ENCODE results near the gene SNORC.

The SNORC gene

GRCh38 chr2:232869138-232870017 lies 686 bp upstream of the SNORC start:
- no peak for DNase-seq (ENCODE audit: low read depth)

- no peak for DNase-seq (ENCODE audit: low read depth)
These were observed 805 bp downstream of the SNORC start for GRCh38 chr2:232870766-232871371.

- DNase-seq (ENCODE audit: low read depth) = no peak
These were observed 1.4 kb downstream of the SNORC start for GRCh38 chr2:232871418-232871834.

- DNase-seq (ENCODE audit: low read depth) = no peak
These were observed 2.0 kb downstream of the SNORC start for GRCh38 chr2:232871835-232872736.

- DNase-seq (ENCODE audit: low read depth) = no peak
These were observed 2.8 kb downstream of the SNORC start for GRCh38 chr2:232872826-232873225.

- DNase-seq (ENCODE audit: low read depth) = no peak
These were observed 3.3 kb downstream of the SNORC start for GRCh38 chr2:232873292-232873908.

- no peak for DNase-seq (ENCODE audit: low read depth)
These were observed 4.0 kb downstream of the SNORC start for GRCh38 chr2:232873909-232874641.

- DNase-seq (ENCODE audit: low read depth) = no peak
These were observed 4.7 kb downstream of the SNORC start for GRCh38 chr2:232874677-232875223.

- DNase-seq (ENCODE audit: low read depth) = no peak
These were observed 5.4 kb downstream of the SNORC start for GRCh38 chr2:232875256-232876121.

- peak; percentile 51 for DNase-seq (ENCODE audit: low read depth)
These were observed 6.3 kb downstream of the SNORC start for GRCh38 chr2:232876161-232876977.

- DNase-seq (ENCODE audit: low read depth) = no peak
These were observed 6.9 kb downstream of the SNORC start for GRCh38 chr2:232876978-232877441.

- no peak for DNase-seq (ENCODE audit: low read depth)
These were observed 8.0 kb downstream of the SNORC start for GRCh38 chr2:232877940-232878511.

- no peak for DNase-seq (ENCODE audit: low read depth)
These were observed 9.0 kb downstream of the SNORC start for GRCh38 chr2:232878855-232879617.

- DNase-seq (ENCODE audit: low read depth) = no peak
These were observed 9.8 kb downstream of the SNORC start for GRCh38 chr2:232879618-232880494.

- DNase-seq (ENCODE audit: low read depth) = no peak
These were observed 10.8 kb downstream of the SNORC start for GRCh38 chr2:232880764-232881351.

GRCh38 chr2:232882085-232882484 lies 12.0 kb downstream of the SNORC start:
- DNase-seq (ENCODE audit: low read depth) = no peak
